Stimulated activated CD8-positive, alpha-beta memory T cell treated with anti-CD3 and anti-CD28 coated beads, Interleukin-4, amount 100 ng/mL, for 4 hours (primary cell): ENCODE results near the gene ATP1A3.
"Not testable (repeated sequence)": the region's sequence is repeated elsewhere in the genome, so short reads cannot be mapped to it uniquely, and the experiment has no call there.

Source experiments
- DNase-seq, 2 donors: peaks; one replicate each; pipeline ENCODE4 v3.0.0-alpha.2; 2020; ENCODE audit warnings: low read depth in 2 of 2, low spot score in 1 of 2

Gene ATP1A3

DNA sequence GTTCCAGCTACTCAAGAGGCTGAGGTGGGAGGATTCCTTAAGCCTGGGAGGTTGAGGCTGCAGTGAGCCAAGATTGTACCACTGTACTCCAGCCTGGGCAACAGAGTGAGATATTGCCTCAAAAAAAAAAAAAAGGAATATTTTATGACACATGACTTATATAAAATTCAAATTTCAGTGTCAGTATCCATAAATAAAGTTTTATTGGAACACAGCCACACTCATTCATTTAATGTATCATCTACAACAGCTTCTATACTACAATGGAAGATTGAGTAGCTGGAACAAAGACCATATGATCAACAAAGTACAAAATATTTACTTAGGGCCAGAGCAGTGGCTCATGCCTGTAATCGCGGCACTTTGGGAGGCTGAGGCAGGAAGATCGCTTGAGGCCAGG lies 18.7 kb upstream of the ATP1A3 start:
- not testable (repeated sequence) for DNase-seq

DNA sequence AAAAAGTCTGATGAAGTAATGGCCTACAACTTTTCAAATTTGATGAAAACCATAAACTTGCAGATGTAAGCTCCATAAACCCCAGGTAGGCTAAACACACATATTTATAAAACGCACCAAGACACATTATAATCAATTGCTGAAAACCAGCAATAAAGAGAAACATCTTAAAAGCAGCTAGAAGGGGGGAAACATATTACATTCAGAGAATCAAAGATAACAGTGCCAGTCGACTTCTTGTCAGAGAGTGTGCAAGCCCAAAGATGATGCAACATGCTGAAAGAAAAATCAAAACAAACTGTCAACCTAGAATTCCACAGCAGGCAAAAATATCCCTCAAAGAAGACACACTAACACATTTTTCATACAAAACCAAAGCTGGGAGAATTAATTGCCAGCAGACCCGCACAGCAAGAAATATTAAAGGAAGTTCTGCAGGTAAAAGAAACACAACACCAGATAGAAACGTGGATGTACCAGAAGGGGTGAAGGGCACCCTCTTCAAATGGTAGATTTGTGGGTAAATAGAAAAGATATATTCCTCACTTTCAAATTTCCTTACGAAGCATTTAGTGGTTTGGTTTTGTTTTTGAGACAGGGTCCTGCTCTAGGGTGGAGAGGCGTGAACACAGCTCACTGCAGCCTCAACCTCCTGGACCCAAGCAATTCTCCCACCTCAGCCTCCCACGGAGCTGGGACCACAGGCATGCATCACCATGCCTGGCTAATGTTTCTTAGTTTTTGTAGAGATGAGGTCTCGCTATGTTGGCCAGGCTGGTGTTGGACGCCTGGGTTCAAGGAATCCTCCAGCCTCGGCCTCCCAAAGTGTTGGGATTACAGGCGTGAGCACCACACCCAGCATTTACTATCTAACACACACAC lies 16.5 kb upstream of the ATP1A3 start:
- no peak for DNase-seq

DNA sequence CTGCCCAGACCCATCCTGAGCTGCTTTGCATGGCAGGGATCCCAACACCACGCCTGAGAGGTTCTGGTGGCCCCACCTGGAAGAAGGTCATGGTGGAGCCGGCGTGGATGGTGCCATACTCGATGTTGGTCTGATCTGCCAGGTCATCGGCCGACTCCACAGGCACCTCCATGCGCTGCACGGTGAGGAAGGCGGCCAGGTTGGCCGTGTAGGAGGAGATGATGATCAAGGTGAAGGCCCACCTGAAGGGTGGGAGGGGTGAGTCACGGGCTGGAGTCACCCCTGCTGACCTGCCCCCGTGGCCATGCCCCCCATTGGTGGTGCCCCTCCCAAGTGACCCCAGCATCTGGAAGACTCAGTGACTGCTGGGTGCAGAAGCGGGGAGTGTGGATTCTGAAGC lies 12.5 kb upstream of the ATP1A3 start:
- DNase-seq: no peak

DNA sequence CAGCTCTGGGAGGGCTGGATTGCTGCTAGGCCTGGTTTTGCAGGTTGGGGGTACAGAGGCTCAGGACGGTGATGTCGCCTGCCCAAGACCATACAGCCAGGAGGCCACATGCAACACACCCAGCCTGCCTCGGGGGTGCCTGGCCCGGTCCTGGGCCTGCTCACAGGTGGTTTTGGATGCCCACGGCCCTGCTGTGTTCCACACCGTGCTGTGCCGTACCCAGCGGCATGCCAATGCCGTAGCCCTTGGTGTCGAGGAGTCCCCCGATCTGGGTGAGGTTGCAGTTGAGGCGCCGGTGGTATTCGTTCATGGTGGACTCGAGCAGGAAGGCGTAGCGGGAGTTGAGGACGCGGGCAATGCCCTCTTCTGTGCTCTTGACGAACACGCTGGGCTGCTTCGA lies 11.5 kb upstream of the ATP1A3 start:
- no peak for DNase-seq

DNA sequence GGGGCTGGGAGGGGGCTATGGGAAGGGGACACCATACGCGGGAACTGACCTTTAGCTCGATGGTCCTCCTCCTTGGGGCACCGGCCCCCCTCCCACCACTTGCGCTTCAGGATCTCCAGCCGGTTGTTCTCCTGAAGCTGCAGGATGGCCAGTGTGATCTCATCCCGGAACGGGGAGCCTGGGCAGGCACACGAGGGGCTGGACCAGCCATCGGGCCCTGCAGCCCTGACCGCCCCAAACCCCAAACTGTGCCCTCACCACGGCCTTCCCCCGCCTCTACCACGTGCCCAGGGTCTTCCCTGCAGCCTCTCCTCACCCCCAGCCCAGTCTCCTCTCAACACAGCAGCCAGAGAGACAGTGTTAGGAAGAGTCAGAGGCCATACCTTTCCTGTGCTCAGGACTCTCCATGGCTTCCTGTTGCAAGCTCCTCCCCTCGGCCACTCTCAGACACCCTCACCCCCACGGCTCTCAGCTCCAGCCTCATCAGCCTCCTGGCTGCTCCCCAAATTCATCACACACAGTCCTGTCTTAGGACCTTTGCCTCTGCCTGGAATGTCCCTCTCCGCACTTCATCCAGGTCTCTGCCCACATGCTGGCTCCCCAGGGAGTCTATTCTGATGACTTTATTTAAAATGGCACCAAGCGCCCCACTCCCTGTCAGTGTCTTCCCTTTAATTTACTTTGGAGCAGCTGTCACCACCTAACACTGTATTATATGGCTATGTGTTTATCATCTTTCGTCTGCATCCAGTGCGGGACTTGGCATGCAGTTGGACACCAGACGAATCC lies 9.7 kb upstream of the ATP1A3 start:
- DNase-seq: no peak

DNA sequence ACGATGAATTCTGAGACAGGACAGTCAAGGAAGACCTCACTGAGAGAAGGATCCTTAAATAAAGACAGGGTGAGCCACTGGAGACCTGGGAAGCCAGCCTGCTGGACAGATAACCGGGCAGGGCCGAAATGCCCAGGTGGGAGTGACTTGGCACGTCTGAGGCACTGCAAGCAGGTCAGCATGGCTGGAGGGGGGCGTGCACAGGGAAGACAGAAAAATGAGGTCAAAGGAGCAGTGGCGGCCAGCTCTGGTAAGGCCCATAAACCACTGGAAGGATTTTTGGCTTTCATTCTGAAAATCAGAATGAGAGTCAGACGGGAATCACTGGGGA lies 5.8 kb upstream of the ATP1A3 start:
- no peak for DNase-seq

DNA sequence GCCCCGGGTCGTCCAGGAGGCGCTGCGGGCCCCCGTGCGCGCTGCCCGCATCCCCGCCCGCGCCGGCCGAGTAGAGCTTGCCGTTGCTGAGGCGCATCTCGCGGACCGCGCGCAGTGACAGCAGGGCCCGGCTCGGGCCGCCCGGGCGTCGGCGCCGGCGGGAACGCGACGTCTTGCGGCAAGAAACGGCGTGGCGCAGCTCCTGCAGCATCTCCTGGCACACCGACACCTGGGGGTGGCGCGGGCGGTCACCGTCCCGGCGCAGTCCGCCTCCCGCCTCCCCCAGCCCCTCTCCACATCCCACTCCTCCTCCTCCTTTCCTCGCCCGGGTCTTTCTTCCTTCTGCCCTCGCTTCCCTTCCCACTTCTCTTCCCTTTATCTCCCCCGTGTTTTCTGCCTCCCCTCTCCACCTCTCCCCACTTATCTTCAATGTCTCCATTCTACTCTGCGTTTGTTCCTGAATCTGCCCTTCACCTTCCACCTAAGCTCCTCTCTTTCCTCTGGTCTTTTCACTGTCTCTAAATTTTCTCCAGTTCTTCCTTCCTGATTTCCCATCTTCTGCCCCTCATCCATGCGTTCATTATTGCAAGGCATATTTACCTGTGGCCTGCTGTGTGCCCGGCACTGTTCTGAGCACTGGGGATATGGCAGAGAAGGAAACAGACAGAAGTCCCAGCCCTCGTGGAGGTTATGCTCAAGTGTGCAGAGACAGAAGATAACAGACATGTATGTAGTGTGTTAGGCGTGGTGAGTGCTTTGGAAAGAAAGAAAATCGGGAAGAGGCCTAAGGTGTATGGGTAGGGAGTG lies 5.2 kb upstream of the ATP1A3 start:
- no peak for DNase-seq

DNA sequence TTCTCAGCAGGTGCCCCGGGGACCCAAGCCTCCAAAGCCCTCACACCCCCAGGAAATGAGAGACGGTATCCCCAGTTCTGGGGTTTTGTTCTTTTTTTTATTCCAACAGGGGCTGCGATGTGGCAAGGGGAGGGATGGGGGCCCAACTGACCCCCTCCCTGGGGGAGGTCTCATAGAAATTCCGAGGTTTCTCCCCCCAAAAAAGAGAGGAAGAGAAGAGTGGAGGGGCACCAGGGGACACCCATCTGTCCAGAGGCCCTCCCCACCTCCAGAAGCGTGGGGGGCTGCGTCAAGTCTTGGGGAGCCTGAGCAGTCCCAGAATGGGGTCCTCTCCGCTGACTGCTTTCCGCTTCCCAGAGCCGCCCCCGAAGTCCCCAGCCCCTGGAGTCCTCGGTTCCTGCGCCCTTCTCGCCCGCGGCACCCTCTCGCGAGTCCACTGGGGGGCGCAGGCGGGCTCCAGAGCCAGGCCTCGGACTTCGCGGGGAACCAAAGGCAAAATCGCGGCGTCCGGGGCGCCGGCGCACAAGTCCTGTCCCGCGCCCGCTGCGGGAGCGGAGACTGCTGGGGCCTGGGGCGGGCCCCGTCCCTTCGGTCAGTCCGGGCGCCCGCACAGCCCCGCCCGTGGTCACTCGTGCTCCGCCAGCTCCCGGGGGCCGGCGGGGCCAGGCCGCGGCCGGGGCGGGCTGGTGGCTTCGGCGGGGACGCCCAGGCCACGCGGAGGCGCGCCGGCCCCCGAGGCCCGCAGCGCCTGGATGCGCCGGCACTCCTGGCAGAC lies 4.4 kb upstream of the ATP1A3 start:
- no peak for DNase-seq

DNA sequence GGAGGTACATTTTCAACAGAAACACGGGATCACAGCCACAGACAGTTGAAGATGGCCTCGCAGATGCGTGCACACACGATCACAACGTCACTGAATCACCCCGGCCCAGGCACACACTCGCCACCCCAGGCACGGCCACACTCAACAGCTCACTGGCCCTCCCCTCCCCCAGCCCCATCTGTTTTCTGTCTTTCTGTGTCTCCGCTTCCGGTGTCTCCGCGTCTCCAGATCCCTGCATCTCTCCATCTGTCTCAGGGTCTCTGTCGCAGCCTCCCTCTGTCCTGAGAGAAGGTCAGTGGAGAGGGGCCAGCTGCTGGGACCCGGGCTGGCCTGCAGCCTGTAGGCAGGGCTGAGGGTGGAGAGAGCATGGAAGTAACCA lies 3.8 kb upstream of the ATP1A3 start:
- DNase-seq: no peak

DNA sequence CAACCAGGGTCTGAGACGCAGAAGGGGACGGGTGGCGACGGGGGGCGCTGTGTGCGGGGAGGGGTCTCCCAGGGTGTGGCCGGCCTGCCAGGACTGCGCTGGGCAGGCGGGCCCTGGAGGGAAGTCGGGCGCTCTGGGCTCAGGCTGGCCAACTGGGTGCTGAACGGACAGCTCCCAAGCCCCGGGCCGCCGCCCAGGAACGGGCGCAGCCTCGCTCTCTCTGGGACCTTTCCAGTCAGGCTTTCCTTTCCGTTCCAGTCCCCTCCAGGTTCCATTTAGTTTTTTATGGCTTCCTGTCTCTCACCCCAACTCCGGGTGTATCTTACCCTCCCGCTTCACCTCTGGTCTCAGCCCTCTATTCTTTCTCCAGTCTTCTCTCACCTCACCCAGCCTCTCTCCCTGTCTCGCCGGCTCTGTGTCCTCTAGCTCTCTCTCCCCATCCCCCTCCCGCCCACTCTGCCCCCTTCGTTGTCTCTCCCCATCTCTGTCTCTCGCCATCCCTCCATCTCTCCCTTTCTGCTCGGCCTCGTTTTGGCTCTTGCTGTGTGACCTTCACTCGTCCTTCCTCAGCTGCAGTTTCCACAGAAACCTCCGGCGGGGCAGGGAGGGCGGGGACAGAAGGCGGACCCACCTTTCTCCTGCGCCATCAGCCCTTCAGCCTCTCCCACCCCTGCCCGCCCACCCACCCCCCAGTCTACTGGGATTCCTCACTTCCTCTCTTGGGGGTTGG lies 3.3 kb upstream of the ATP1A3 start:
- DNase-seq: no peak

DNA sequence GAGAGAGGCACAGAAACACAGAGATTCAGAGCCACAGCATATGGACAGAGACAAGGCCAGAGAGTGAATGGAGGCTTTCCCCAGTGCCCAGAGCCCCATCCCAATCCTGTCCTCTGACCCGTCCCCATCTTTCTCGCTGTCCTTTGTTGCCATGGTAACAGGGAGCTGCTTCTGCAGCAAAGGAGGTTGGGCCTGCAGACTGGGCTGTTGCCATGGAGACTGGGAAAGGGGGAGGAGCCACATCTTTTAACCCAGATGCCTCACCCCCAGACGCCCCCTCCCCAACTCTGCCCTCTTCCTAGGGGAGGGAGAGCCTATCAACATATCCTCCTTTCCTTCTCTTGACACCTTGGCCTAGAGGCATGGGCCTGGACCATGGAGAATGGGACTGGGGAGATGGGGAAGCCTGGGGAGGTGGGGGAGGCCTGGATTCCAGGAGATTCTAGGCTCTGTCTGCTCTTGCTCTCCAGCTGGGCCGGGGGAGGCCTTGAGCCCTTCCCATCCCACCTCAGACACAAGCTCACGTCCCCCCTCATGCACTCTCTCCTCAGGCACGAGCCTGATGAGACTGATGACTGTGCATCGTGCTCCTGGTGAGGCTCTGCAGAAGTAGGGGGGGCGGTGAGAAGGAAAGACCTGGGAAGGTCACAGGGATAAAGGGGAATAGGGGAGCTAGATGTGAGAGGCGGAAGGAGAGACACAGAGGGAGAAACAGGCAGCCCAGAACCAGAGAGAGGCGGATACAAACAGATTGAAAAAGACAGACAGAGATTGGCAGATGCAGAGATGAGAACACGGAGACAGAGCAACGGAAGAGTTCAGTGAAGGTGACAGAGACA lies 2.1 kb upstream of the ATP1A3 start:
- no peak for DNase-seq

DNA sequence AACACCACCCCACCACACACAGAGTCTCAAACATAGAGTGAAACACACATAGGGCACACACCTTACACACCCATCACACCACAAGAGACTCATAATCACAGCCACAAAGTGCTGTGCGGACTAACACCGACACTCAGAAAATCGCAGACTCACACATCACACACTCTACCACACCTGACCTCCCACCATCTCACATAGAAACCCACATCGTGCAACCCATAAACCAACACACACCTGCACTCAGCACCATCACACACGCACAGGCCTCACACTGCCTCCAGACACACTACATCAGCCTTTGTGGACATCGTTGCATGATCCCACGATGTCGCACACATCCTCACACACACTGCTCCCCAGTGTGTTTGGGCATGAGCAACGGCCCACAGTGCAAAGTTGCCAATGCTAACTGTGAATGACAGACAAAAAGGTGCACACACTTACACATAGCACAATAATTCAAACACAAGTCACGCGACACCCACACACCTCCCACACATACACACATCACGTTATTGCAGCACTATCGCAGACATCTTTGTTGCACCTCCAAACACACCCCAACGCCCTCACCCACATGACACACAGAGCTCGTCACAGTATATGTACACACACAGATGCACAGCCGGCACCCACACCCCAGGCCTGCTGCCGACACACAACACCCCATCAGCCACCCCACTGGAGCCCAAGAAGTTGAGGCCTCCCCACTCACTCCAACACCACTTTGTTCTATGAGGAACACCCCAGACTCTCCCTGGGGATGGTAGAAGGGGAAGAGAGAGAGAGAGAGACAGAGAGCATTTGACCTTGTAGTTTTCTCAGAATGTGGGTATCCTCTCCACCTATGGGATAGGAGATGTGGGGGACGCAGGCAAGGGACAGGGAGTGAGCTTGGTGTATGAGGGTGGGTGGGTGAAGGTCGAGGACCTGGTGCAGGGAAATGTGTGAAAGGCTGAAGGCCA lies 1.2 kb upstream of the ATP1A3 start:
- no peak for DNase-seq

DNA sequence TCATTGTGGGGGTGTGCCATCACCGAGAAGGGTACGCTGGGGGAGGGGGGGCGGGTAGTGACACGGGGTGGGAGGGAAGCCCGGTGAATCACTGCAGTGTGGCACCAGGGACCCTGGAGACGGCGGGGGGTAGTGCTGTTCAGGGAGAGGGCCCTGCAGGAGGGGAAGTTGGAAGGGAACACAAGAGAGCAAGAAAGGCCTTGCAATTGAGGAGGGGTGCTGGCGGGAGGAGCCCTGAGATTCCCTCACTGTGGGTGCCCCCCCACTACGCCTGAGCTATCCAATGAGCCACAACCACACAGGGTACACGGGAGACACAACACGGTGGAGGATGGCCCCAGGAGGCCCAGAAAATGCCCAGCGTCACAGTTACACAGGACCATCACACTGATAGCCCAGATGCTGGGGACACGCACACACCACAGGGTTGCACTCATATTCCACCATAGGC lies 516 bp upstream of the ATP1A3 start:
- no peak for DNase-seq

DNA sequence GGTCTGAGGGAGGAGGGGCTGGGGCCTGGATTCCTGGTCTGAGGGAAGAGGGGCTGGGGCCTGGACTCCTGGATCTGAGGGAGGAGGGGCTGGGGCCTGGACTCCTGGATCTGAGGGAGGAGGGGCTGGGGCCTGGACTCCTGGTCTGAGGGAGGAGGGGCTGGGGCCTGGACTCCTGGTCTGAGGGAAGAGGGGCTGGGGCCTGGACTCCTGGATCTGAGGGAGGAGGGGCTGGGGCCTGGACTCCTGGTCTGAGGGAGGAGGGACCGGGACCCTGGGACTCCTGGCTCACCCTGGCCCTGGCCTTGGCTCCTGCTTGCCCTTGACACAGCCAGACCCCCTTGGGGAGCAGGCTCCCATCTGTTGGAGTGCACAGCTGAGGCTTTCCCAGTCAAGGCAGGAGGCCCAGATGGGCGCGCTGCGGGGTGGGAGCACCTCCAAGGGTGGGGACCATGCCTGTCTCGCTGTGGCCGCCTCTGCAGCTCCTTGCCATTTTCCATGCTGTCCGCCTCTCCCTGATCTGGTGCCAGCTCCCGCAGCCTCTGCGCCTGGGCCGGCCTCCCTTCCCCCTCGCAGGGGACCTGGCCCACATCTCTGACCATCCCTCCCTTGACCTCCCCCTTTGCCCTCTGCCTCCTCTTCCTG lies 2.0 kb downstream of the ATP1A3 start:
- not testable (repeated sequence) for DNase-seq

DNA sequence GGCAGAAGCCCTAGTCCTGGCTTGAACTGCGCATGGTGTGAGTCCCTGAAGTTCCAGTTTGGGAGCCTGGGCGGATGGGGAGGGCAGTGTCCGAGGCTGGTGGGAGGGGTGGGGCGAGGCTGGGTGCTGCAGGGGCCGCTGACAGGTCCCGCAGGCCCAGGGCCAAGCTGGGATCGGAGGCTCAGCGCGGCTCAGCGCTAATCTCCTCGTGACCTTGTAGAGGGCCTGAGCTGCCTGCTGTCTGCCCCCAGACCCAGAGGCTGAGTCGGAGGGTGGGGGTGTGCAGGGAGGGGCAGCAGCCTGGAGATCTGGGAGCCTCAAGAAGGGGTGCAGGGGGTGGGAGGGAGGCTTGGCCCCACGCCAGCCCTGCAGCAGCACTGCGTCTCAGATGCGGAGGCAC lies 3.0 kb downstream of the ATP1A3 start:
- DNase-seq: no peak

DNA sequence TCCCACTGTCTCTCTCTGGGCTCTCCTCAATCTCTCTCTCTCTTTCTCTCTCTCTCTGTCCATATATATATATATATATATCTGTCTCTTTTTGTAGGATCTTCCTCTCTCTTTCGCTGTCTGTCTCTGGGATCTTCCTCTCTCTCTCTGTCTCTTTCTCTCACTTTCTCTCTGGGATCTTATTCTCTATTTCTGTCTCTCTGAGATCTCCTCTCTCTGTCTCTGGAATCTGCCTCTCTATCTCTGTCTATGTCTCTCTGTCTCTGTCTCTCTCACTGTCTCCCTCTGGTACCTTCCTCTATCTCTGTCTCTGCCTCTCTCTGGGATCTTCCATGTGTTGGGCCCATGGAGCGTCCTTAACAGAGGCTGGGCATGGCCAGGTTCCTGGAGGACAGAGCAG lies 3.4 kb downstream of the ATP1A3 start:
- no peak for DNase-seq

DNA sequence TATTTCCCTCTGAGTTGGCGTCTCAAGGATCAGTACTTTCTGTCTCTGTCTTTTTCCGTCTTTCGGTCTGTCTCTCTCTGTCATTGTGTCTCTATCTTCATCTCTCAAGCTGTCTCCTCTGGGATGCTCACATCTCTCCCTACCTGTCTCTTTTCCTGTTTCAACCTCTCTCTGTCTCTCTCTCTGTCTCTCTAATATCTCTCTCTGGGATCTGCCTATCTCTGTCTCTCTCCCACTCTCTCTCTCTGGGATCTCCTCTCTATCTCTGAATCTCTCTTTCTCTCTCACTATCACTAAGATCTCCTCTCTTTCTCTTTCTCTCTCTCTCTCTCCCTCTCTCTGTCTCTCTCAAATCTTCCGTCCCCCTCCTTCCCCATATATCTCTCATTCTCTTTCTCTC lies 4.0 kb downstream of the ATP1A3 start:
- no peak for DNase-seq

DNA sequence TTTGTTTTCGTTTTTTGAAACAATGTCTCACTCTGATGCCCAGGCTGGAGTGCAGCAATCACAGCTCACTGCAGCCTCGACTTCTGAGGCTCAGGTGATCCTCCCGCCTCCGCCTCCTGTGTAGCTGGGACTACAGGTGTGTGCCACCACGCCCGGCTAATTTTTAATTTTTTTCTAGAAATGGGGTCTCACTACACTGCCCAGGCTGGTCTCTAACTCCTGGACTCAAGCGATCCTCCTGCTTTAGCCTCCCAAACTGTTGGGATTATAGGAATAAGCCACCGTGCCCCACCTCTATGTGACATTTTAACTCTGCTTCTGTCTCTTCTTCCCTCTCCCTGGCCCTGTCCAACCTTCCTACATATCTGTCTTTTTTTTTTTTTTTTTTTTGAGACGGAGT lies 5.1 kb downstream of the ATP1A3 start:
- DNase-seq: no peak
